NCI-H2107 treated with DMSO at 0.1 percent for 48 hours (cell line): ENCODE data around the gene OR2A25.
"Not testable (repeated sequence)": the region's sequence is repeated elsewhere in the genome, so short reads cannot be mapped to it uniquely, and the experiment has no call there.

Source experiments
- DNase-seq: peaks from one replicate; lab custom pipeline; 2025; ENCODE audit not compliant: unreplicated experiment; lab: John Stamatoyannopoulos, UW

Gene OR2A25, protein sequence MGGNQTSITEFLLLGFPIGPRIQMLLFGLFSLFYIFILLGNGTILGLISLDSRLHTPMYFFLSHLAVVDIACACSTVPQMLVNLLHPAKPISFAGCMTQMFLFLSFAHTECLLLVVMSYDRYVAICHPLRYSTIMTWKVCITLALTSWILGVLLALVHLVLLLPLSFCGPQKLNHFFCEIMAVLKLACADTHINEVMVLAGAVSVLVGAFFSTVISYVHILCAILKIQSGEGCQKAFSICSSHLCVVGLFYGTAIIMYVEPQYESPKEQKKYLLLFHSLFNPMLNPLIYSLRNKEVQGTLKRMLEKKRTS

DNA sequence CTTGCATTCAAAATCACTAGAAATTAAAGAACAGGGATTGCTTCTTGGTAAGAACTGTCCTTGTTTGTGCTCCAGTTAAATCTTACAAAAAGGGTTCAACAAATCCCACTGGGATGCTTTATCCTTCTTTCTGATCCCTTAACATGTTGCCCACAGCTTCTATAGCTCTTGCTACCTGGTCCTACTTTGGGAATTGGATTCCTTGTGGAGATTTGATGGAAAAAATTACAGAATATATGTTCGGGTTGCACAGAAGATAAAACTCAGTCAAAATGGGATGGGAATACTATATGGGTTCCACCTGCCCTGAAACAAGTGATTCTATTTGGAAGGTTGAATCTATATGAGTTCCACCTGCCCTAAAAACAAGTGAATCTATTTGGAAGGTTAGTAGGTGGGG lies at the start of gene OR2A25:
TSS of gene OR2A25 (plus strand) at position 301 of the 400 bp plus-strand sequence. CDS start 4,409 bp downstream, outside the sequence.
- no peak for DNase-seq

DNA sequence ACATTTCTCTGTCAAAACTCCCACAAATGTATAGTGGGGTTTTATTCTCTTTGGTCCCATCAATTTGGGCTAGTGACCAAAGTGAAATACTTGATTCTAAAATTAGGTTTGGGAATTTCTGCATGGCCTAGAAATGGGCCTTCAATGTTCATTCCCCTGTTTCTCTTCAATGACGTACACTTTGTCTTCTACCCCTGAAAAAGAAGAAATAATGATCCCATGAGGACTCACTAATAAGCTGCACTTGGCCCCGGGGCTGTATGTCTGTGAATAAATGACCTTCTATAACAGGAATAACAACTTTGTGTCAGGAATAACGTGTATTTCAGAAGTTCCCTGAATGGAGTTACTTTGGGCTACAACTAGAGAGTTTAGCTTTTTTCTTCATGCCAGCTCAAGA lies 49.3 kb upstream of the OR2A25 start:
- no peak for DNase-seq

DNA sequence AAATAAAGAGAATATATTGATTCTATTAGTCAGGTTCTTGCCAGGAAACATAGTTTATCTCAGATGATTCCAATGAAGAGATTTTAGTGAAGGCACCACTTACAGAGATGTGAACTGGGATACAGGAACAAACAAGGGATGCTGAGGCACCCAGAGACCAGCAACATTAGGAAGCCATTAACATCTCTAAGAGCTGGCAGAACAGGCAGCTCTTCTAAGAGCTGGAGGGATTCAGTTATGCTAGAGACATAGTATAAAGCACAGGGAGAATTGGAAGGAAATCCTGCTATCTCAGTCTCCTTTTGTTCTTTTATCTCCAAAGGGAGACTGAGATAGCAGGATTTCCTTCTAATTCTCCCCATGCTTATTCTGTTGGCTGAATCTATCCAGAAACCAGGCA lies 47.4 kb upstream of the OR2A25 start:
- no peak for DNase-seq

DNA sequence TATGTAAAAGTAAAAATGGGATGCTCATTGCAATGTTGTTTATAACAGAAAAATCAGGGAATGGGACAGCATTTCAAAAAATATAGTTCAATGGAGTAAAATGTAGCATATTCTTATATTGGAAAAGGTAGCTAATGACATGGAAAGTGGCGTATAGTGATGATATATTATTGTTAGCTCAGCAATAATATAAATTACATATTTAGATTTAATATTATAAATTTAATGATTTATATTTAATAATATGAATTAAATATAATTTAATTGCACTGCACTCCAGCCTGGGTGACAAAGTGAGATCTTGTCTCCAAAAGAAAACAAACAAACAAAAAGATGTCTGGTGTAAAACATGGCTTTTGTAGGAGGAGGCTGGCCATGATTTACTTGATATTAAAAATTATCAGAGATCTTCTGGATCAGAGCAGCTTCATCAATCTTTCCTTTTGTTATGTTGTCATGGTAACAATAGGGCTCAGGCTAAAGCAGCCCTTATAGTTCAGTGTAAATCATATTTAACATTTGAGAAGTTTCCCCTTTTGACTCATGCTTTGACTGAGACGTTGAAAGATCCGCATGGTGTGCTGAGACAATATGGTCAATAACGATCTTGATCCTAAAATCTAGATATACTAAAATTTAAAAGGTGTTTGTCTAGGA lies 46.3 kb upstream of the OR2A25 start:
- no peak for DNase-seq

DNA sequence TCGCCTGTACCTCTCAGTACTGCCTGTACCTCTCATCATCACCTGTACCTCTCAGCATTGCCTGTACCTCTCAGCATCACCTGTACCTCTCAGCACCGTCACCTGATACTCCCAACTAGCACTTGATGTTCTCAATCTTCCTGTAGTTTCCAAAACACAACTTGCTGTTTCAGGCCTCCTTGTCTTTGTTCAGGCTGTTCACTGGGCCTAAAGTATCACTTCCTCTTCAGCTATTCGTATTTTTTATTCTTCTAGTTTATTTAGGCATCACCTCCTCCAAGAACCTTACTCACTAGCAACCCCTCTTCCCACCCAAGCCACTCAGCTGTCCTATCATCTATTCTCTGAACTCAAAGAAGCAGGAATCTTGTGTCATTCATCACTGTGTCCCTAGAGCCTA lies 45.4 kb upstream of the OR2A25 start:
- no peak for DNase-seq

DNA sequence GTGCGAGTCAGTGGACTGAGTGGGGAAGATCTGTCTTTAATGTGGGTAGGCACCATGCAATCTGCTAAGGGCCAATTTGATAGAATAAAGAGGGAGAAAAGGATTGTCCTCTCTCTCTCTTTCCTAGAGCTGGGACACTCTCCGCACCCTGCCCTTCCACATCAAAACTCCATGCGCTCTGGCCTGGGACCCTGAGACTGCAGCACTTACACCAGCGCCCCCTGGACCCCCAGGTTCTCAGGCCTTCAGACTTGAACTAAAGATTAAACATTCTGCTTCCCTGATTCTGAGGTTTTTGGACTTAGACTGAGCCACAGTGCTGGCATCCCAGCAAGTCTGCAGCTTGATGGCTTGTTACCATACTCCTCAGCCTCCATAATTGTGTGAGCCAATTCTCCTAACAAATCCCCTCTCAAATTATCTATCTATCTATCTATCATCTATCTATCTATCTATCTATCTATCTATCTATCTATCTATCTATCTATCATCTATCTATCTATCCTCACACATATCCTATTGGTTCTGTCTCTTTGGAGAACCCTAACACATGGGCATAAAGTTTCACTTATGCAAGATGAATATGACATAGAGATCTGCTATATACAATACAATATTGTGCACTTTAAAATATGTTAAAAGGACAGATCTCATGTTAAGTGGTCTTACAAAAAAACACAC lies 43.3 kb upstream of the OR2A25 start:
- DNase-seq: no peak

DNA sequence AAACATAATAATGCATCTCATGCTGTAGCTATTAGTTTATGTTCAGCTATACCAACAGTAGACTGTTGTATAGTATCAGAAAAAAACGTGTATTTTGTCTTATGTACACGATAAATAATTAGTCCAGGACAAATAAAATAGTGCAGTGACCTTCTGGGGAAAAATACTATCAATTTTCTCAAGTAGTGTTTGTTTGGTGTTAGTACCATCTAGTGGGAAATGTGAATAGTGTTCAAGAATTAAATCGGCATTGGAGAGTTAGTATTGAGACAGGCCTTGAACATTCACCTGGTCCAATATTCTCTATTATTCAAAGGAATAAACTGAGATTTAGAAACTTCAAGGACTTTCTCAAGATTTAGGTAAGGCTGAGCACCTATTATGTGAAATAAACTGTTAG lies 42.5 kb upstream of the OR2A25 start:
- no peak for DNase-seq

DNA sequence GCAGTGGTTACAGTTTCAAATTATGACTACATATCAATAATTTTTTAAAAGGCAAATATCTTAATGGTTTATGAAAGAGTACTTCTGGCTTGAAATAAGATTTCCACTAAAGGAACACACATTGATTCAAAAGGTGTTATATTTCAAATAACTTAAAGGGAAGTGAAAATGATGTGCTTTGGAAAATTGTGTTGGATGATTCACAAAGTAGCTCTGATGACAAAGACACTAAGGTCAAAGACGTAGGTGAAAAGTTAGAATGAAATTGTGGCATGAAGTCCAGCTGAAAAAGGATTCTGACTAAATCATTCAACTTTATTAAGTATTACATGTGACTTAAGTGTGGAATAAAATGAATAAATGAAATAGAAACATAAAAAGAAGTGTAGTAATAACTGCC lies 41.6 kb upstream of the OR2A25 start:
- DNase-seq: no peak

DNA sequence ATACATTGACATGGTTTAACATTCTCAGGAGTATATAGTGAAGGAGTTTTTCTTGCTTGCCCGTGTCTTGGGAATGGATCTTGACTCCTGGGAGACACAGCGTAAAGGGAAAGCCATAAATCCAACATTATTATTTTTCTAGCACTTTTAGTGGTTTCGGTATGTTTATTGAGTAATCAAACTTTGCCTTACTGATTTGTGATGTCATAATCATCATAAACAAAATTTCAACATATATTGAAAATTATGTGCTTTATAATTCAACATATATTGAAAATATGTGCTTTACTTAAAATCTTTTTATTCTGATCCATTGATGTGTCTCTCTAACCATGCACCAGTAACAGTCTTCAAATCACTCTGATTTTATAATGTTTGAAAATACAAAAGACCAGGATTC lies 41.1 kb upstream of the OR2A25 start:
- DNase-seq: no peak

DNA sequence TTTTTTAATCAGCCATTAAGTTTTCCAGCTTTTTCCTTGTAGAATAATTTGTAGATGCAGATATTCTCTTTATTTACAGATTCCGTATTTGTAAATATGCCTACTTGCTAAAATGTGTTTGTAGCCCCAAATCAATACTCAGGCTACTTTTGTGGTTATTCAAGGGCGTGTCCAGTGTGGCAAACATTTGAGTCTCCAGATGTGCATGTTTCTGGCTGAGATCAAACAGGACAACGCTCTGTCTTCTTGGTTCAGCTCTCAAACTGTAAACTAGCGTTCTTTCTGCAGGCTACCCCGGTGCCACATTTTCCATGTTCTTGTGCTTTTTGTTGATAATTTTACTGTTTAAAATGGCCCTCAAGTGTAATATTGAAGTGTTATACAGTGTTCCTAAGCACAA lies 37.1 kb upstream of the OR2A25 start:
- DNase-seq: no peak

DNA sequence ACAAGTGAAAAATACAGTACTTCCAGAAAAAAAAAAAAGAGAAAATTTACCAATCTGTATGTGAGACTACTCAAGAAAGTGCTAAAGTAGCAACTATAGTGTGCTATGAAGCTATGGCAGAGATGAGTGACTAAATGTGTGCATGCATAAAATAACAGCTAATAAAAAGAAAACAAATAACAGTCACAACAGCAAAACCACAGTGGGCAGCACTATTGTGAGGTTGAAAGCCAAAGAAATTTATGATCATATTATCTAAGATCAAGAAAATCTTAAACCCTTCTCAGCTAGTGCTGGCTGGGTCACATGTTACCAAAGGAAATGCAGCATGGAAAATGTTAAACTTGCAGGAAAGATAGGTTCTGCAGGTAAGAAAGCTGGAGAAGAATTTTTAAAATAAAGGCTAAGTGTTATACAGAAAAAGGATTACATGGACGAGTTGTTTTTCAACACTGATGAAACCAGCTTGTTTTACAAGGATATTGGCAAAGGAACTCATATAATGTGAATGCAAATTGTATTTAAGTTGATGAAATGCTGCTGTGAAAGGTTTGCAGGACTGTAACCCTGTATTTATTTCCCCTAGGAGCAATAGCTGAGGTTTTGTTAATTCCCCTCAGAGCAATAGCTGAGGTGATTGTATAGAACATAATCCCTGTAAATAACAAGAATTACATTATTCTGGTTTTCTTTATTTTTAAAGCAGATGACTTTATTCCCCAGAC lies 36.5 kb upstream of the OR2A25 start:
- no peak for DNase-seq

DNA sequence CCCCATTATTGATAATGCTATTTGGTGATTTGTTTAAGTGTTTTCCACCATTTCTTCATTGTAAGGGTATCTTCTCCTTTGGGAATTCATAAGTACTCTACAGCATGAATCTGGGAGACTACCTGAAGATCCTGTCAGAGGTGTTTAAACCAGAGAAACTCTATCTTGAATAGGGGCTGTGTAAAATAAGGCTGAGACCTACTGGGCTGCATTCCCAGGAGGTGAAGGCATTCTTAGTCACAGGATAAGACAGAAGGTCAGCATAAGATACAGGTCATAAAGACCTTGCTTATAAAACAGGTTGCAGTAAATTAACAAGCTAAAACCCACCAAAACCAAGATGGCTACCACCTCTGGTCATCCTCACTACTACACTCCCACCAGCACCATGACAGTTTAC lies 34.2 kb upstream of the OR2A25 start:
- no peak for DNase-seq

DNA sequence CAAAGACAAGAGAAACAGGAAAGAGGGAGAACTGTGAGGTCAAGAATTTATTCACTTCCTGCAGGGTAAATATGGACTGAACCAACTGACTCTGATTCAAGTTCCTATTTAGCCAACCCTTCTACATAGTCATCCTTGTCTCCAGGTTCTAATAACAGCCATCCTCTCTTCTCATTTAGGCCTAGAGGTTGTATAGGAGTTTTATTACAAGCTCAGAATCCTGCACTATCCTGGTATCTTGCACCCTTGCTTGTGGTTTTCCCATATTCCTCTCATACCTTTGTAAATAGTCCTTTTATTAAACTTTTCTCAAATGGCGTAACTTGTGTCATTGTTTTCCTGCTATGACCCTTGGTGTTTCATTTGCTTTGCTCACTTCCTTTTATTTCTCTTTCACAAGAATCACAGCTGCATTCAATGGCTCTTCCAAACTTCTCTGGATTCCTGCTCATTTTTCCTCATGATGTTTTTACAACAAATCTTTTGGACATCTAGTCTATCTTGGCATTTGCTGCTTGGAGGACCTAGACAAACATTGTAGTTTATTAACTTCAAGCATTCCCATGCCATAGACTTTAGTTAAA lies 33.2 kb upstream of the OR2A25 start:
- no peak for DNase-seq

DNA sequence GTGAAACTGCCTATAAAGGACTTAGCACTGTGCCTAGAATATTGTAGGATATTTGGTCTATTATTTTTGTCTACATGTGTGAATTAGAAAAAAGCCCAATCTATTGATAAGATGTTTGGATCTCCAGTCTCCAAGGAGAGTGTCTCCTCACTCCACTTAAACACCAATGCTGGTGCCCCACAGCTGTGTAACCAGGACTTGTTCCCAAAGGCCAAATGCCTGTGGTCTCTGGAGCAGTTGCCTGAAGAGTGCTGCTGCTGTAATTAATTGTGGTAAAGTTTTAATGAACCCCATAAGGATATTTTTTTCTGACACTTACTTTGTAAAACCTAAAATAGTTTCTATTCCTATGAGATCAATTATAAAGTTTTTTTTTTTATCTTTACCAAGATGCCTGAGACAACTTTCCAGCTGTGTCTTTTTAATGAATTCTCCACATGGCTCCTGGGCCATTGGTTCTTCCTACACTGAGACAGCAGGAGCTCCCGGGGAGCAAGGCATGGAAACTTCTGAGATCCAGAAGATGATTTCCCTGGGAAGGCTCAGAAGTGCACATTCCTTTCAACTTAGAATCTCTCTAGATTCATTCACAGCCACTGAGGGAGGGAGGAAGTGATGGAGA lies 32.1 kb upstream of the OR2A25 start:
- no peak for DNase-seq

DNA sequence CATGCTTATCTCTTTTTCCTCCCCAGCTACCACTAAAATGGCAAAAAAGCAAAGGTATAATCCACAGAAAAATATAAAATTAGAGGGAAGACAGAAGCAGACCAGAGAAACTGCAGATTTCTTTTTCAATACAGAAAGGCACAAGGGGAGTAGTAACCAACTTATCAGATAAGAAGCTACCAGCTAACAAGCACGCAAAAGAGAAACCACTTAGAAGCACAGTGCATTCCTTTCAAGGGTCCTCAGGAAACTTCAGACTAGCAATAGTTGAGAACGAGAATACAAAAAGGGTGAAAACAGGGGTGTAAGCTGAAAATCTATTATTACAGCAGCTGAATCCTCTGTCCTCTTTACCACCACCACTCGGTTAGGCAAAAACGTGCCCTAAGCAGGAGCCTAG lies 30.7 kb upstream of the OR2A25 start:
- no peak for DNase-seq

DNA sequence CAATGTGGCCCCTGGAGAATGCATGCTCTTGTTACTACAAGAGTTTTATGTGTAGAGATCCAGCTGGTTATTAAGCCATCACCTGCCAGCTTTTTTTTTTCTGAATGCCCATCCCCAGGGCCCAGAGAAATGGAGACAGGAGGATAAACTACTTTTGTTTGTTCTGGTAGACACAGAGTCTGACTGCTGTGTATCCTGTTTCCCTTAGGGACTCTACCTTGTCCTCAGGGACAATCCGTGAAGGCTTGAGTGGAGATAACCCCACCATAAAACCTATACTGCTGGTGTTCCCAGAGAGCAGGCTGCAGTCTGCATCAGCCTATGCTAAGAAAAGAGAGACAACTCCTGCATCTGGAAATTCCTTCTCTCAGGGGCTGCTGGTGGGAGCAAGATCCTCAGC lies 21.0 kb upstream of the OR2A25 start, which contains the start of gene OR2A5:
TSS of gene OR2A5 (plus strand) at position 301 of the 400 bp plus-strand sequence. CDS start 1,454 bp downstream, outside the sequence.
- DNase-seq: no peak

DNA sequence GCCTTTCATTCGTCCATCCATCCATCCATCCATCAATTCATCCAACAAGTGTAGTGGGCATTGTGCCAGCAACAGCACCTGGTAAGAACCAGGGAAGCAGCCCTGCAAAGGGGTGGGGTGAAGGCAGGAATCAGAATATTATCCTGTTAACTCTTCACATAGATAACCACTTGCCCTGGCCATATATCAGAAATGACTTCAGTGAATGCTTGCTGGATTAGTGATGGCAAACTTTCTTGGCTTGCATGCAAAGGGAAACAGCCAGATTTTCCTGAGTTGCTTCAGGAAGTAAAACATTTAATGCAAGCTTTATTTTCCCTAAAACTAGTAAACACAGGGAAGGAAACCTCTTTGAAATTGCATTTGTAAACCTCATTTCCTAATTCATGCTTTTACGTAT lies 20.1 kb upstream of the OR2A25 start:
- no peak for DNase-seq

DNA sequence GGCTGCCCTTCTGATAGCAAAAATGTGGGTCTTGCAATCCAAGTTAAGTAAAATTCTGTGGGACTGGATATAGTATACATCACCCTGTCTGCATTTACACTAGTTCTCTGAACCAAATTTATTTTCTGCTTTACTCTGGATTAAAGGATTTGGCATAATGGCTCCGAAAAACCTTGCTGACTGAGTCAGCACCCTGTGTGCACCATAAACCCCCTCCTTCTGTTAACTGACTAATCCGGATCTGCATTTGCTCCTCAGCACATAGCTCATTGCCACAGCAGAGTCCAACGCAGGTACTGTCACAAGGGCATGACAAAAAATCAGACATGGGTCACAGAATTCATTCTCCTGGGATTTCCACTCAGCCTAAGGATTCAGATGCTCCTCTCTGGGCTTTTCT lies 19.5 kb upstream of the OR2A25 start:
- DNase-seq: no peak

DNA sequence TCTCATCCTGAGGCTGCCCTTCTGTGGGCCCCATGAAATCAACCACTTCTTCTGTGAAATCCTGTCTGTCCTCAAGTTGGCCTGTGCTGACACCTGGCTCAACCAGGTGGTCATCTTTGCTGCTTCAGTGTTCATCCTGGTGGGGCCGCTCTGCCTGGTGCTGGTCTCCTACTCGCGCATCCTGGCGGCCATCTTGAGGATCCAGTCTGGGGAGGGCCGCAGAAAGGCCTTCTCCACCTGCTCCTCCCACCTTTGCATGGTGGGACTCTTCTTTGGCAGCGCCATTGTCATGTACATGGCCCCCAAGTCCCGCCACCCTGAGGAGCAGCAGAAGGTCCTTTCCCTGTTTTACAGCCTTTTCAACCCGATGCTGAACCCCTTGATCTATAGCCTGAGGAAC lies 18.7 kb upstream of the OR2A25 start:
- DNase-seq: not testable (repeated sequence)

DNA sequence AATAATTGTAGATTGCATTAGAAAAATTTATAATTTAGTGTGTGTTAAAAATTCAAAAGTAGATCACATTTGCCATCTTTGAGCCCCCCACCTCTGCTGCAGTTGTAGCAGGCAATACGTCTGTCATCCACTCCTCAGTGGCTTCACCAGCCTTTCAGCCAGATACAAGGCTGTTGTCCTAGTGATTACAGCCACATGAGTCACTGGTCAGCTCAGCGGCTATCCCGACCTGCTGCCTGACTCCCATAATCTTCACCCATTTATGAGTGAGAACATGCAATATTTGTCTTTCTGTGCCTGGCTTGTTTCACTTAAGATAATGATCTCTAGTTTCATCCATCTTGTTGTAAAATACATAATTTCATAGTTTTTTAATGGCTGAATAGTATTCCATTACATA lies 11.7 kb upstream of the OR2A25 start:
- no peak for DNase-seq

DNA sequence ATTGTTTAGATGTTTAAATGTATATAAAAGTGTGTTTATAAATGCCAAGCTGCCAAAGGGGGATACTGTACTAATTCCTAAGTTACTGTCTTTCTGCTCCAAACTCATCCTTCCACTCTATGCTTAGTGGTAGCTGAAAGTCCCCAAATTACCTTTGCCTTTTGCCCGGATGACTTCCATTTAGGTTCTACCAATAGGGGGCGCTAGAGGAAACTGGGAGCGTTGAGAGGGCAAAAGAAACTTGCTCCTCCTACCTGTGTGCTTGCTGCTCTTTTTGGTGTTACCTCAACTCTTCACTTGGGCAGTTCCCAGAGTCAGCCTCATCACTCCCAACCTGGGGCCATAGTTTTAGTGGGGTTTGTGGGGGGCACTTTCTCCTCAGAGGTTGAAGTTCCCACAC lies 5.9 kb upstream of the OR2A25 start:
- DNase-seq: no peak
